CD4-positive, alpha-beta T cell (primary cell): ENCODE measurements around the gene NCKAP5. TPM values are rescaled to one million over a fixed set of nuclear protein-coding genes. Genes with fewer than 3 reads are reported as not detected.

ENCODE experiments used
- ATAC-seq: fragments of 200-7000 bp; cut with Tn5 transposase; one replicate; pipeline ENCODE4 v1.10.0; 2022; ENCODE audit warnings: mild to moderate bottlenecking; ENCODE audit not compliant: poor library complexity
- CTCF ChIA-PET: fragments of 350-600 bp; sonication (Branson Sonifier 250); formaldehyde crosslinking; loops from one replicate; lab custom pipeline; 2021; ENCODE audit warnings: antibody characterized with exemption, inconsistent platforms; lab: Charles Lee
- POLR2A ChIA-PET: fragments of 350-600 bp; sonication (Branson Sonifier 250); formaldehyde crosslinking; loops from one replicate; lab custom pipeline; 2021; ENCODE audit warnings: antibody characterized with exemption, inconsistent platforms; lab: Charles Lee
- DNase-seq, 14 experiments: peaks; one replicate each; pipeline ENCODE4 v3.0.0-alpha.2; 2013 to 2020; ENCODE audit warnings: mixed read lengths in 2 of 14
- H3K27ac ChIP-seq, 2 donors: one replicate each; pipeline versions ENCODE4 v1.5.1 to v1.7.0; 2013; ENCODE audit warnings: low read length in 2 of 2, low read depth in 1 of 2, mild to moderate bottlenecking in 1 of 2
- H3K27me3 ChIP-seq, 2 experiments: 1 replicate in 1 of 2; 2 replicates in 1 of 2; pipeline versions ENCODE4 v1.6.1 to v1.7.0; 2013; ENCODE audit warnings: low read length in 2 of 2, control low read depth in 1 of 2, mild to moderate bottlenecking in 1 of 2, moderate library complexity in 1 of 2; ENCODE audit not compliant: insufficient read depth in 2 of 2, control insufficient read depth in 1 of 2
- H3K36me3 ChIP-seq: one replicate; pipeline ENCODE4 v1.6.1; 2013; ENCODE audit warnings: low read length, control low read depth; ENCODE audit not compliant: insufficient read depth
- H3K4me1 ChIP-seq: one replicate; pipeline ENCODE4 v1.6.1; 2013; ENCODE audit warnings: low read length, control low read depth; ENCODE audit not compliant: insufficient read depth
- H3K4me3 ChIP-seq: one replicate; pipeline ENCODE4 v1.5.1; 2013; ENCODE audit warnings: mild to moderate bottlenecking, low read length, moderate library complexity
- H3K9me3 ChIP-seq, 2 experiments: 1 replicate in 1 of 2; 2 replicates in 1 of 2; pipeline versions ENCODE4 v1.6.1 to v1.7.0; 2013; ENCODE audit warnings: low read length in 2 of 2, mild to moderate bottlenecking in 2 of 2, control low read depth in 1 of 2, moderate library complexity in 1 of 2; ENCODE audit not compliant: control insufficient read depth in 1 of 2, insufficient read depth in 1 of 2
- H3K27ac Mint-ChIP-seq: one replicate; pipeline ENCODE4 v1.8.0; 2020; ENCODE audit warnings: mixed read lengths
- H3K27me3 Mint-ChIP-seq: one replicate; pipeline ENCODE4 v1.8.0; 2021; ENCODE audit warnings: mixed read lengths
- H3K36me3 Mint-ChIP-seq: one replicate; pipeline ENCODE4 v1.8.0; 2021; ENCODE audit warnings: low read depth, mixed read lengths
- H3K4me1 Mint-ChIP-seq: one replicate; pipeline ENCODE4 v1.8.0; 2021; ENCODE audit warnings: low read depth, mixed read lengths
- H3K4me3 Mint-ChIP-seq: one replicate; pipeline ENCODE4 v1.8.0; 2020; ENCODE audit warnings: mild to moderate bottlenecking, mixed read lengths
- H3K9me3 Mint-ChIP-seq: one replicate; pipeline ENCODE4 v1.8.0; 2020; ENCODE audit warnings: mixed read lengths
- CTCF ChIP-seq: fragments of 200-600 bp; IDR thresholded peaks from one replicate; pipeline ENCODE4 v1.8.0; 2022; ENCODE audit warnings: antibody characterized with exemption, mild to moderate bottlenecking
- intact Hi-C, 2 experiments: fragments of 100-400 bp; cut with DNase I in 1 of 2; cut with micrococcal nuclease in 1 of 2; formaldehyde crosslinking; loops; one replicate each; pipeline versions ENCODE4 v1.15.1 to v1.9.0; 2023 to 2025; cut with DNase I, micrococcal nuclease
- total RNA-seq, 174 experiments: library from RNA in 2 of 174; stranded (reverse) in 2 of 174; gene quantifications; one replicate each; pipeline ENCODE4 v1.2.3 and lab custom pipeline; 2021 to 2026

NCKAP5 gene
- total RNA-seq, 2 experiments from 2014 or later: not detected

- TF ChIP-seq CTCF: no peak
- Mint-ChIP-seq H3K4me3 (no peak overlapping the region), H3K36me3 (no peaks in the 10 kb centered on the region), H3K9me3 (peaks cover 4% of the 10 kb centered on the region), H3K4me1 (no peaks in the 10 kb centered on the region), H3K27me3 (peaks cover 8% of the 10 kb centered on the region), H3K27ac (no peak overlapping the region)
- DNase-seq (no peak), ATAC-seq (no peak)
- no peaks in the 10 kb centered on the region for H3K4me1 ChIP-seq
- H3K27ac ChIP-seq: no peak overlapping the region
- H3K36me3 ChIP-seq: no peaks in the 10 kb centered on the region
- peaks cover 0 to 3% of the 10 kb centered on the region in 2 experiments for H3K9me3 ChIP-seq
- CTCF ChIA-PET: no interaction called here
- no peak overlapping the region for H3K4me3 ChIP-seq
- no peaks in the 10 kb centered on the region for H3K27me3 ChIP-seq
- intact Hi-C loops: no loop called here
- POLR2A ChIA-PET: no interaction called here
Observed at GRCh38 chr2:133448195-133448594, 120.1 kb downstream of the NCKAP5 start.

GRCh38 chr2:133447303-133447702, 121.0 kb downstream of the NCKAP5 start:
- ChIA-PET CTCF (no interaction called here), POLR2A (no interaction called here)
- Mint-ChIP-seq H3K36me3 (no peaks in the 10 kb centered on the region), H3K27me3 (peaks cover 8% of the 10 kb centered on the region), H3K27ac (no peak overlapping the region), H3K4me3 (no peak overlapping the region), H3K9me3 (peaks cover 4% of the 10 kb centered on the region), H3K4me1 (no peaks in the 10 kb centered on the region)
- no peak for DNase-seq
- no peak for ATAC-seq
- no peak overlapping the region for H3K4me3 ChIP-seq
- intact Hi-C loops: no loop called here
- TF ChIP-seq CTCF: no peak
- no peaks in the 10 kb centered on the region for H3K4me1 ChIP-seq
- peaks cover 0 to 8% of the 10 kb centered on the region in 2 experiments for H3K9me3 ChIP-seq
- no peaks in the 10 kb centered on the region for H3K27me3 ChIP-seq
- no peaks in the 10 kb centered on the region for H3K36me3 ChIP-seq
- no peak overlapping the region for H3K27ac ChIP-seq

- no peak for TF ChIP-seq CTCF
- H3K4me3 Mint-ChIP-seq: no peak overlapping the region
- no peaks in the 10 kb centered on the region for H3K36me3 Mint-ChIP-seq
- peaks cover 8% of the 10 kb centered on the region for H3K27me3 Mint-ChIP-seq
- Histone ChIP-seq H3K36me3 (no peaks in the 10 kb centered on the region), H3K9me3 (peaks cover 0 to 10% of the 10 kb centered on the region in 2 experiments), H3K4me3 (no peak overlapping the region), H3K27ac (no peak overlapping the region), H3K27me3 (no peaks in the 10 kb centered on the region), H3K4me1 (no peaks in the 10 kb centered on the region)
- H3K9me3 Mint-ChIP-seq: peaks cover 4% of the 10 kb centered on the region
- ChIA-PET CTCF (no interaction called here), POLR2A (no interaction called here)
- H3K4me1 Mint-ChIP-seq: no peaks in the 10 kb centered on the region
- H3K27ac Mint-ChIP-seq: no peak overlapping the region
- DNase-seq (no peak), ATAC-seq (no peak)
- intact Hi-C loops: no loop called here
Observed at GRCh38 chr2:133444465-133444864, 123.8 kb downstream of the NCKAP5 start.
